NCI-H446 (cell line): Measurements from ENCODE around the gene NECTIN2.
"Not testable (repeated sequence)": the region's sequence is repeated elsewhere in the genome, so short reads cannot be mapped to it uniquely, and the experiment has no call there.

Source experiments
- DNase-seq, 2 experiments: peaks; one replicate each; lab custom pipeline; 2025; lab: John Stamatoyannopoulos, UW

The NECTIN2 gene

GRCh38 chr19:44817725-44818465, 28.2 kb upstream of the NECTIN2 start:
- no peak for DNase-seq

GRCh38 chr19:44818466-44819031, 27.5 kb upstream of the NECTIN2 start:
- no peak for DNase-seq

DNA sequence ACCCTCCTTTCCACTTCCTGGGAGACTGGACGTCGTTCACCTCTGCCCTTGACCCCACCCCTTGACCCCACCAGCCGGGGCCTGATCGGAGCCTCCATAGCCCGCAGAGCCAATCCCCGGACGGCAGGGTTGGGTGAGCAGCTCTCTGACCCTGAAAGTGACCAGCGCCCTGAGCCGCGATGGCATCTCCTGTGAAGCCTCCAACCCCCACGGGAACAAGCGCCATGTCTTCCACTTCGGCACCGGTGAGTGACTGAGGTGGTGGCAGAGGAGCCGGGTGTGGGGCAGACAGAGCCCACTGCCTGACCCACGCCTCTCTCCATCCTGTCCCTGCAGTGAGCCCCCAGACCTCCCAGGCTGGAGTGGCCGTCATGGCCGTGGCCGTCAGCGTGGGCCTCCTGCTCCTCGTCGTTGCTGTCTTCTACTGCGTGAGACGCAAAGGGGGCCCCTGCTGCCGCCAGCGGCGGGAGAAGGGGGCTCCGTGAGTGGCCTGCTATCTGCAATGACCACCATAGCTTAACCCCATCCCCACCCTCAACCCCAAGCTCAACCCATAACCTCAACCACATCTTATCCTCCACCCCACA, 26.8 kb upstream of the NECTIN2 start:
- no peak for DNase-seq

- no peak for DNase-seq
Measured at GRCh38 chr19:44820648-44821609, 25.2 kb upstream of the NECTIN2 start.

- DNase-seq: no peak
Measured at GRCh38 chr19:44822177-44822576, 23.9 kb upstream of the NECTIN2 start.

DNA sequence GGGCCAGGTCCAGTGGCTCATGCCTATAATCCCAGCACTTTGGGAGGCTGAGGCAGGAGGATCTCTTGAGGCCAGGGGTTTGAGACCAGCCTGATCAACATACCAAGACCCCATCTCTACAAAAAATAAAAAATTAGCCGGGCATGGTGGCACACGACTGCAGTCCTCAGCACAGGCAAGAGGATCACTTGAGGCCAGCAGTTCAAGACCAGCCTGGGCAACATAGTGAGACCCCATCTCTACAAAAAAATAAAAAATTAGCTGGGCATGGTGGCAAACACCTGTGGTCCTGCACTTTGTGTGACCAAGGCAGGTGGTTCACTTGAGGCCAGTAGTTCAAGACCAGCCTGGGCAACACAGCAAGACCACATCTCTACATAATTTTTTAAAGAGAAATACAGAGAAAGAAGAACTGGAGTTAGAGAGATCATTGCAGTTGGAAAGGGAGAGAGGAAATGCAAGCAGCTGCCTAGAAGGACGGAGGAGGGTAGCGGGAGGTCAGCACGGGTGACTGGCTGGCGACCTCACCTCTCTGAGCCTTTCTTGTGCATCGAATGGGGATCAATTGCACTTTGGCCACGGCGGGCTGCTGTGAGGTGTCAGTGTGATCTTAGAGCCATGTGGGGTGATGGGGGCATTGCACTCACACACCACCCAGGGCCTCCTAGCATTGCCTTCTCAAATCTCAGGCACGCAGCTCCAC, 23.3 kb upstream of the NECTIN2 start:
- no peak for DNase-seq

DNA sequence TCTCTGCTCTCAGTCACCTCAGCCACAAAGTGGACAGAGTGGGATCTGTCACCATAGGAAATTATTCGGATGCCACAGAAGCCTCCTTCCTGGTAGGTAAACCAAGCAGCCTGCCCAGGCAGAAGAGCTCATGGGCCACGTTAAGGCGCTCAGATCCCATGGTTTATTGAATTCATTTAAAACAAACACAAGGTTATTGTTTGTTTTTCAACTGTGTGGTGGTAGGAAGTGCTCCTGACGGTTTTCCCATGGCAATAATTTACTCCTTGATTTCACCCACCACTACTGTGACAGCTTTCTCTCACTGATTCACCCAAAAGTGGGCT, 22.8 kb upstream of the NECTIN2 start:
- no peak for DNase-seq

DNA sequence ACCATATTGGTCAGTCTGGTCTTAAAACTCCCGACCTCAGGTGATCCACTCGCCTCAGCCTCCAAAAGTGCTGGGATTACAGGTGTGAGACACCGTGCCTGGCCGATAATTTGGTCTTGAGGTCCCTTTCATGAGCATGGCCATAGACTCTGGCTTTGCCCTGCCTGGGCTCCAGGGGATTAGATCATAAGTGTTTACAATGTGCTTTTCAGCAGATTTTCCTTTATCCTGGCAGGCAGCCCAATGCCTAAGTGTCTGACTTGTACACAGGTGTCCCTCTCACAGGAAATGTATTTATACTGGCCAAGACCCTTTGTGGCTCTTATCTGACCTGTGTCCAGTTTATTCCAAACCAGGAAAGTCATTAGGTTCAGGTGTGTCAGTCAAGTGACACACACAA, 21.3 kb upstream of the NECTIN2 start:
- no peak for DNase-seq

- not testable (repeated sequence) for DNase-seq
Measured at GRCh38 chr19:44832875-44833274, 13.2 kb upstream of the NECTIN2 start.

- DNase-seq: not testable (repeated sequence)
Measured at GRCh38 chr19:44834399-44834798, 11.7 kb upstream of the NECTIN2 start.

DNA sequence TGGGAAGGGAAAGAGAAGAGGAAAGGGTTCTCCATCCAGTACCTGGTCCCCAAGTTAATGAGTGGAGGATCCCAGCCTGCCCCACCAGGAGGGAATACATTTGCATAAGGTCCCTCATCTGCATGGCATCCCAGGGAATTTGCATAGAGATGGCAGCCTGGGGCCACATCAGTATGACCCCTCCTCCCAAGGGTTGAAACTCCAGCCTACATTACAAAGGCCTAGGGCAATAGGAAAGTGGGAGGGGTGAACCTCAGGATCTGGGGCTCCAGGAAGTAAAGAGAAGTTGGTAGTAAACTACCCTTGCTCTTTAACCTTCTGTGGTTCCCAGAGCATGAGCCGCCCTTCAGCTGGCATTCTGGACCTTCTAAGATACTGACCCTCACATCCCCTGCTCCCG, 6.8 kb upstream of the NECTIN2 start:
- DNase-seq: no peak

GRCh38 chr19:44840811-44841210, 5.3 kb upstream of the NECTIN2 start:
- no peak for DNase-seq

DNA sequence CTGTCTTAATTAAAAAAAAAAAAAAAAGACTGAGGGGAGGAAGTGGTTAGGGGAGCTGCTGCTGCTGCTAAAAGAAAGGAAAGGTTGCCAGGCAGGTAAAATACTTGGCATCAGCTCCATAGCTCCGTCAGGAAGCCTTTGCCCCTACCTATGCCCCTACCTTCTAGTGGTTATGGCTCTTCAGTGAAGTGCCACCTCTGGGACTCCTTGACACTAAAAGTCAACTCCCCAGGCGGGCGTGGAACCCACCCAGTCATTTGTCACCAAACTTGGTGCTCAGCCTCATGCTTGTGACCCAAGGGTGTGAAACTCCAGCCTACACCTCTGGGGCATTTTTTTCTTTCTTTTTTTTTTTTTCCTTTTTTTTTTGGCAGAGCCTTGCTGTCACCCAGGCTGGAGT, 4.9 kb upstream of the NECTIN2 start:
- no peak for DNase-seq

- no peak for DNase-seq
Measured at GRCh38 chr19:44845286-44845611, 848 bp upstream of the NECTIN2 start.

DNA sequence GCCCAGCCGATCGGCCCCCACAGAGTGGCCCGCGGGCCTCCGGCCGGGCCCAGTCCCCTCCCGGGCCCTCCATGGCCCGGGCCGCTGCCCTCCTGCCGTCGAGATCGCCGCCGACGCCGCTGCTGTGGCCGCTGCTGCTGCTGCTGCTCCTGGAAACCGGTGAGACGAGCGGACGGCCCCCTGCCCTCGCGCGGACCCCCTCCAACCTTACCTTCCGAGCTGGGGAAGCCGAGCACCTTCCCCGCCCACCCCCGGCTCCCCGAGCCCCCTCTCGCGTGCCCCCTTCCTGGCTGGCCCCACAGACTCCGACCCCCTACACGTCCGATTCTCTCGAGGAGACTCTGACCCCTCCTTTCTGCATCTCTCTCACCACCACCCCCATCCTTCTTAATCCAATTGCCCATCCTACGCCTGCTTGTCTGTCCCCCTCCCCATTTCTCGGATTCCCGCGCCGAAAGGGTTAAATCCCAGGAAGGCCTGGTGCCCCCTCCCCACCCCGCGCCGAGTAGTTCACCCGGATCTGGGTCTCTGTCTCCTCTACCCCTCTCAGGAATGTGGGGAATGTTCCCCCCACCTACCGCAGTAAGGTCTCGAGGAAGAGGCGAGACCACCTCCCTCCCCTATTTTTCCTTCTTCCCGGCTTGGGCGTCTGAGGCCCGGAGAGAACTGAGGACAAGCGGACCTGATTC, 502 bp downstream of the NECTIN2 start:
- DNase-seq: no peak

- no peak for DNase-seq
Measured at GRCh38 chr19:44847144-44848035, 1.3 kb downstream of the NECTIN2 start.

- DNase-seq: no peak
Measured at GRCh38 chr19:44848036-44848811, 2.1 kb downstream of the NECTIN2 start.

DNA sequence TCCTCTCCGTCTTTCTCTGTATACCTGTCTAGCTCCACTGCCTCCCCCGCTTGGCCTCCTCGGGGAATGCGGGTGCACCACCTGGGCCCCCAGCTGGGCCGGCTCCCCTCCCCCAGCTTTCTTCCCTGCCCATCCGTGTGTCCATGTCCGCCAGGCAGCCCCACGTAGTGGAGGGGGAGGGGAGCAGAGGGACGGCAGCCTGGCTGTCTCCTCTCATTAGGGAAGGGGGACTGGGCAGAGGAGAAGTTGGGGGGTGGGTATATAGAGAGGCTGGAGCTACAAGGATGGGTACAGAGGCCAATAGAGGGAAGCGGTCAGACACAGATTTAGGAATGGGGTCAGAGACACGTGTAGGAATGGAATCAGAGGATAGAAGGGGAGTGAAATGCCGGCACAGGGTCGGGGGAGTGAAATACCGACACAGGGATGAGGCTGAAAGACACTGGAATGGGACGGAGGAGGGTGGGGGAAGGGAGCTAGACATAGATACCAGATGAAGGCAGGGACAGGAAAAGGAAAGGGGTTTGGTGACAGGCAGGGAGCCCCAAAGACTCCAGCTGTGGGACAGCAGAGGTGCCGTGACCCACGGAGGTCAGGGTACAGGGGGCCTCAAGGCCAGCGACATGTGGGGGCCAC, 2.8 kb downstream of the NECTIN2 start:
- no peak for DNase-seq

DNA sequence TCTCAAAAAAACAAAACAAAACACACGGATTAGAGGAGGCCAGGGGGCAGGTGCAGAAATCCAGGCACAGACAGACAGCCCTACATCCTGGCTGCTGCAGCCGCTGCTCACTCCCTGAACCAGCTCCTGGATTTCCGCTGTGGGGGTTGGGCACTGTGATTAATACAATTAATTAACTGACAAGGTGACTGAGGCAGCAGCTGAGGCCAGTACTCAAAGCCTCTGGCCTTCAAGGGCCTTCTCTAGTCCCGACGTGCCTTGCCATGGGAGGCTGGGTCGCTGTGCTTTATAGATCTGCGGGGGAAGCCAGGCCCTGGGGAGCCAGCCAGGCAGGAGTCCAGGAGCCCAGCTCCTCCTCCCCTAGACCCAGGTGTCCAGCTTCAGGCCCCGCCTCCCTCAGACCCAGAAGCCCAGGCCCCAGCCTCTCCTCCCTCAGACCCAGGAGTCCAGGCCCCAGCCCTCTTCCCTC, 4.6 kb downstream of the NECTIN2 start:
- no peak for DNase-seq
